PFSK-1 (cell line): ENCODE data around the gene SPECC1.

Experiments
- FOXP2 ChIP-seq: optimal IDR thresholded peaks from 2 replicates; pipeline ENCODE3; 2011; ENCODE audit warnings: borderline replicate concordance, control low read depth, inconsistent platforms; ENCODE audit not compliant: insufficient read depth; ENCODE audit errors: extremely low read length, extremely low read depth
- POLR2AphosphoS5 ChIP-seq: IDR thresholded peaks from 2 replicates; pipeline ENCODE4 v1.6.1; 2012; ENCODE audit warnings: low read depth, mild to moderate bottlenecking, control low read depth, low read length, moderate library complexity
- REST ChIP-seq, 2 experiments: IDR thresholded peaks; 2 replicates each; pipeline versions ENCODE4 v1.6.1 to v1.8.0; 2011 to 2012; ENCODE audit warnings: low read depth in 2 of 2, low read length in 2 of 2, control low read depth in 1 of 2, inconsistent platforms in 1 of 2, mild to moderate bottlenecking in 1 of 2, moderate library complexity in 1 of 2; ENCODE audit not compliant: insufficient read depth in 1 of 2
- SIN3A ChIP-seq: IDR thresholded peaks from 2 replicates; pipeline ENCODE4 v1.6.1; 2012; ENCODE audit warnings: mild to moderate bottlenecking, low read length, moderate library complexity, borderline replicate concordance; ENCODE audit not compliant: insufficient read depth
- TAF1 ChIP-seq: IDR thresholded peaks from 2 replicates; pipeline ENCODE4 v1.6.1; 2012; ENCODE audit warnings: low read length, control low read depth, borderline replicate concordance; ENCODE audit not compliant: insufficient read depth

SPECC1 gene

GRCh38 chr17:20282526-20283308 lies 273.6 kb downstream of the SPECC1 start:
- TF ChIP-seq SIN3A (no peak), TAF1 (no peak), POLR2AphosphoS5 (no peak), FOXP2 (no peak), REST (IDR thresholded peaks at IDR 0.05; ENCODE audit: insufficient read depth in 1 of 2, low read depth in 2 of 2, low read length in 2 of 2) (no peak)

GRCh38 chr17:20284022-20284421 lies 274.9 kb downstream of the SPECC1 start:
- TF ChIP-seq FOXP2 = no peak
- TF ChIP-seq POLR2AphosphoS5 = no peak
- no peak for TF ChIP-seq REST (IDR thresholded peaks at IDR 0.05; ENCODE audit: insufficient read depth in 1 of 2, low read depth in 2 of 2, low read length in 2 of 2)
- TF ChIP-seq SIN3A = no peak
- TF ChIP-seq TAF1 = no peak

- TF ChIP-seq SIN3A = no peak
- no peak for TF ChIP-seq FOXP2
- TF ChIP-seq POLR2AphosphoS5 = no peak
- TF ChIP-seq TAF1 = no peak
Observed at GRCh38 chr17:20284570-20285295, 275.6 kb downstream of the SPECC1 start.

- TF ChIP-seq FOXP2 (no peak), TAF1 (no peak), REST (IDR thresholded peaks at IDR 0.05; ENCODE audit: insufficient read depth in 1 of 2, low read depth in 2 of 2, low read length in 2 of 2) (no peak), POLR2AphosphoS5 (no peak), SIN3A (no peak)
Observed at GRCh38 chr17:20289984-20290383, 280.8 kb downstream of the SPECC1 start.

- TF ChIP-seq SIN3A = no peak
Observed at GRCh38 chr17:20291853-20292252, 282.7 kb downstream of the SPECC1 start.

GRCh38 chr17:20293501-20293900 lies 284.3 kb downstream of the SPECC1 start:
- TF ChIP-seq REST (IDR thresholded peaks at IDR 0.05; ENCODE audit: insufficient read depth in 1 of 2, low read depth in 2 of 2, low read length in 2 of 2) = no peak
- TF ChIP-seq SIN3A = no peak
- no peak for TF ChIP-seq POLR2AphosphoS5
- no peak for TF ChIP-seq TAF1
- no peak for TF ChIP-seq FOXP2
